Activated naive CD4-positive, alpha-beta T cell treated with anti-CD3 and anti-CD28 coated beads, Interleukin-2, amount 50 U/mL, for 24 hours (primary cell): ENCODE measurements around the gene AP3S1.
"Not testable (repeated sequence)": the region's sequence is repeated elsewhere in the genome, so short reads cannot be mapped to it uniquely, and the experiment has no call there.

Experiments
- H3K27ac Mint-ChIP-seq: one replicate; pipeline ENCODE4 v1.8.0; 2021; ENCODE audit warnings: mild to moderate bottlenecking, mixed read lengths
- H3K27me3 Mint-ChIP-seq: one replicate; pipeline ENCODE4 v1.8.0; 2021; ENCODE audit warnings: mixed read lengths
- H3K36me3 Mint-ChIP-seq: one replicate; pipeline ENCODE4 v1.8.0; 2021; ENCODE audit warnings: mixed read lengths
- H3K4me1 Mint-ChIP-seq: one replicate; pipeline ENCODE4 v1.8.0; 2021; ENCODE audit warnings: mixed read lengths
- H3K4me3 Mint-ChIP-seq: one replicate; pipeline ENCODE4 v1.8.0; 2021; ENCODE audit warnings: mild to moderate bottlenecking, mixed read lengths
- H3K9me3 Mint-ChIP-seq: one replicate; pipeline ENCODE4 v1.8.0; 2021; ENCODE audit warnings: mixed read lengths

Gene AP3S1

GRCh38 chr5:115877342-115877741 lies 35.6 kb downstream of the AP3S1 start:
- H3K27me3 Mint-ChIP-seq, H3K9me3 Mint-ChIP-seq, H3K27ac Mint-ChIP-seq, H3K4me1 Mint-ChIP-seq, H3K4me3 Mint-ChIP-seq: not testable (repeated sequence)
- H3K36me3 Mint-ChIP-seq, result peaks cover 58% of the 10 kb centered on the region

DNA sequence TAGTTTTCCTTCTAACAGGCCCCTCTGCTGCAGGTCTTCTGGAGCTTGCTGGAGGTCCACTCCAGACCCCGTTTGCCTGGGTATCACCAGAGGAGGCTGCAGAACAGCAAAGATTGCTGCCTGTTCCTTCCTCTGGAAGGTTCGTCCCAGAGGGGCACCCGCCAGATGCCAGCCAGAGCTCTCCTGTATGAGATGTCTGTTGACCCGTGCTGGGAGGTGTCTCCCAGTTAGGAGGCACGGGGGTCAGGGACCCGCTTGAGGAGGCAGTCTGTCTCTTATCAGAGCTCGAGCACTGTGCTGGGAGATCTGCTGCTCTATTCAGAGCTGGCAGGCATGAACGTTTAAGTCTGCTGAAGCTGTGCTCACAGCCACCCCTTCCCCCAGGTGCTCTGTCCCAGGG lies 40.7 kb downstream of the AP3S1 start:
- not testable (repeated sequence) for H3K4me1 Mint-ChIP-seq, H3K27me3 Mint-ChIP-seq, H3K4me3 Mint-ChIP-seq, H3K27ac Mint-ChIP-seq, H3K9me3 Mint-ChIP-seq
- H3K36me3 Mint-ChIP-seq, result peaks cover 41% of the 10 kb centered on the region

- H3K9me3 Mint-ChIP-seq, result no peaks in the 10 kb centered on the region
- H3K4me3 Mint-ChIP-seq, result no peak overlapping the region
- H3K27ac Mint-ChIP-seq, result no peak overlapping the region
- H3K4me1 Mint-ChIP-seq, result no peaks in the 10 kb centered on the region
- peaks cover 28% of the 10 kb centered on the region for H3K36me3 Mint-ChIP-seq
- no peaks in the 10 kb centered on the region for H3K27me3 Mint-ChIP-seq
These were observed 43.0 kb downstream of the AP3S1 start for GRCh38 chr5:115884704-115885103.

- H3K27ac Mint-ChIP-seq, H3K4me1 Mint-ChIP-seq: not testable (repeated sequence)
These were observed 43.5 kb downstream of the AP3S1 start for GRCh38 chr5:115885208-115885607.

DNA sequence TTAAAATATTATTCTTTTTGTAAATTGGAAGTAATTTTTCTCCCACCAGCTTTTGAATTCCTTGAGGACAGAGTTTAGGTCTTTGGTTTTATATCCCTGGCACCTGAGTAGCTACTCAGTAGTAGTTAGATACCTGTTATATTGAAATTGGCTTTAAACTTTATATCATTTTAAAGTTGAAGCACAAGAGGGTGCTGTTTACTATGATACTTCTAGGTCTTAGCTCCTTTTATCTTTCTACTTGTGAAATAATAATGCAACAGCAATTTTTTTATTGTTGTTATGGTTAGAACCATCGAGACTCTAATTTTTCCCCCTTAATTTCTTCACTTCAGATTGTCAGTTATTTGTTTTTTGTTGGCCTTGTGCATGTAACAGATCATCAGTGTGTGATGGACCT lies 46.3 kb downstream of the AP3S1 start:
- Mint-ChIP-seq H3K27me3 (no peaks in the 10 kb centered on the region), H3K27ac (no peak overlapping the region), H3K36me3 (peaks cover 8% of the 10 kb centered on the region), H3K9me3 (no peaks in the 10 kb centered on the region), H3K4me3 (no peak overlapping the region), H3K4me1 (no peaks in the 10 kb centered on the region)

More at GRCh38 chr5:115885208-115885607, 43.5 kb downstream of the AP3S1 start:
- H3K27me3 Mint-ChIP-seq, H3K4me3 Mint-ChIP-seq, H3K9me3 Mint-ChIP-seq: not testable (repeated sequence)
- peaks cover 23% of the 10 kb centered on the region for H3K36me3 Mint-ChIP-seq

- H3K9me3 Mint-ChIP-seq, result no peaks in the 10 kb centered on the region
- no peak overlapping the region for H3K27ac Mint-ChIP-seq
- no peaks in the 10 kb centered on the region for H3K4me1 Mint-ChIP-seq
- H3K27me3 Mint-ChIP-seq, result no peaks in the 10 kb centered on the region
- H3K4me3 Mint-ChIP-seq, result no peak overlapping the region
- H3K36me3 Mint-ChIP-seq, result peaks cover 4% of the 10 kb centered on the region
These were observed 50.3 kb downstream of the AP3S1 start for GRCh38 chr5:115892021-115892420.

GRCh38 chr5:115894342-115894741 lies 52.6 kb downstream of the AP3S1 start:
- H3K36me3 Mint-ChIP-seq, result peaks cover 15% of the 10 kb centered on the region
- no peaks in the 10 kb centered on the region for H3K27me3 Mint-ChIP-seq
- H3K4me3 Mint-ChIP-seq, result no peak overlapping the region
- no peaks in the 10 kb centered on the region for H3K4me1 Mint-ChIP-seq
- H3K27ac Mint-ChIP-seq, result no peak overlapping the region
- H3K9me3 Mint-ChIP-seq, result no peaks in the 10 kb centered on the region

- peaks cover 15% of the 10 kb centered on the region for H3K36me3 Mint-ChIP-seq
- H3K9me3 Mint-ChIP-seq, result no peaks in the 10 kb centered on the region
- no peaks in the 10 kb centered on the region for H3K4me1 Mint-ChIP-seq
- H3K4me3 Mint-ChIP-seq, result no peak overlapping the region
- no peaks in the 10 kb centered on the region for H3K27me3 Mint-ChIP-seq
- no peak overlapping the region for H3K27ac Mint-ChIP-seq
These were observed 54.1 kb downstream of the AP3S1 start for GRCh38 chr5:115895821-115896220.

DNA sequence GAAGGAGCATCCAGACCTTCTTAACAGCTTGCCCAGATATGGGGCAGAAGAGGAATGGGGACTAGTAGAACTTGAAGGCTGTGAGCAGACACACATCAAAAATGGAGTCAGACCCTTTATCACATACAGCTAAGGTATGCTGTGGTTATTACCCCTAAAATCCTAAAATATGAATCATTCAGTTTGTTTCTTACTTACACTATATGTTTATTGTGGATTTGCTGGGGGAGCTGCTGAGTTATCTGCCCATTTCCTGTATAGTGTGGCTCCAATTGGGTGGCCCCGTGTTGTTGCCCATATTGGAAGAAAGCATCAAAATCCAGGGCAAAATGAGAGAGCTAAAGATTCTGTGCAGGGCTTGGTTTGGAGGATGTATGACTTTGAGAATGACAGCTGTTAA lies 56.9 kb downstream of the AP3S1 start:
- Mint-ChIP-seq H3K4me1 (no peaks in the 10 kb centered on the region), H3K27me3 (no peaks in the 10 kb centered on the region), H3K36me3 (peaks cover 15% of the 10 kb centered on the region), H3K27ac (no peak overlapping the region), H3K9me3 (no peaks in the 10 kb centered on the region), H3K4me3 (no peak overlapping the region)

GRCh38 chr5:115907177-115907576 lies 65.4 kb downstream of the AP3S1 start:
- Mint-ChIP-seq H3K9me3 (no peaks in the 10 kb centered on the region), H3K4me1 (no peaks in the 10 kb centered on the region), H3K27ac (no peak overlapping the region), H3K27me3 (no peaks in the 10 kb centered on the region), H3K36me3 (peaks cover 1% of the 10 kb centered on the region), H3K4me3 (no peak overlapping the region)

DNA sequence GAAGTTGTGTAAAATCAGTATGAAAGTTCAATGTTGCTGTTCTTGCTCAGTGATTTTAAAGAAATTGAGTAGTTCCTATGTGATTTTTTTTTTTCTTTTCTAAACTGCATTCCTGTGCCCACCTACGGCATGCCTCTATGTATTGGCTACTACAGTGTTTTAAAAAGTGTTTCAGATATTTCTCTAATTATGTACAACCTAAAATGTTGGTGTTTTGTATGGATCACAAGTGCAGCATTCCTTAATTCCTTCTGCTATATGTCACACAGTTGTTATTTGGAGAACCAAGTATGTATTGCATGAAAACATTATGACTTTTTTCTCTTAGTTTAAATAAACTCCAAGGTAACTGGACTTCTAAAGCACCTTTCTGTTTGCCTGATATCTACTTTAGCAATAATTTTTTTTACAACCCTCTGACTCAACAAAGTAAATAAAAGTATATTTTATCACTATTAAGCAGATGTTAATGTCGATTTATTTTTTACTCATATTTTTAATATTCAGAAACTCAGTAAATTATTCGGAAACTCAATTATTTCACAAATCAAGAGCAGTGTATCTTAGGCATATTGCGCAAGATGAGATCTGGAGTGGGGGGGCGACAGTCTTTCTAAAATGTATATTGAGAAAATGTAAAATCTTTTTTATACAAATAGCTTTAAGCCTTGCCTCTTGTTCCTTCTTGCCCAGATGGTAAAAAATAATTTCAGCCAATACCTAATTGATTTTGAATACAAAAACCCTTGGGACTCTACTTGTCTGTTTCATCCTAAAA lies 72.1 kb downstream of the AP3S1 start:
- H3K9me3 Mint-ChIP-seq, H3K27me3 Mint-ChIP-seq, H3K4me3 Mint-ChIP-seq, H3K4me1 Mint-ChIP-seq, H3K27ac Mint-ChIP-seq: not testable (repeated sequence)
- H3K36me3 Mint-ChIP-seq, result peaks cover 12% of the 10 kb centered on the region

DNA sequence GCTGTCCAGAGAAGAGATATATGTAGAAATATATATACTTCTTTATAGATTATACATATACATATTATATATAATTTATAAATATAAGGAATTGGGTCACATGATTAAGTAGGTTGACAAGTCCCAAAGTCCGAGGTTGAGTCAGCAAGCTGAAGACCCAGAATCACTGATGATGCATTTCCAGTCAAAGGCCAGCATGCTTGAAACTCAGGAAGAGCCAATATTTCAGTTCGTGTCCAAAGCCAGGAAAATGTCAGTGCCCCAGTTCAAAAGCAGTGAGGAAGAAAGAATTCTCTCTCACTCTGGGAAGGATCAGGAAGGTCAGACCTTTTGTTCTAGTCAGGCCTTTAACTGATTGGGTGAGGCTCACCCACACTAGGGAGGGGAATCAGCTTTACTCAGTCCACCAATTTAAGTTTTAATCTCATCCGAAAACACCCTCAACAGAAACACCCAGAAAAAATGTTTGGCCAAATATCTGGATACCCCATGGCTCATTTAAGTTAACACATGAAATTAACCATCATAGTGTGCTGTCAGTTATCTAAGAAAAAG lies 78.5 kb downstream of the AP3S1 start:
- H3K27ac Mint-ChIP-seq, result no peak overlapping the region
- H3K27me3 Mint-ChIP-seq, result no peaks in the 10 kb centered on the region
- no peaks in the 10 kb centered on the region for H3K9me3 Mint-ChIP-seq
- no peak overlapping the region for H3K4me3 Mint-ChIP-seq
- H3K4me1 Mint-ChIP-seq, result no peaks in the 10 kb centered on the region
- H3K36me3 Mint-ChIP-seq, result peaks cover 10% of the 10 kb centered on the region

GRCh38 chr5:115928578-115929407 lies 87.1 kb downstream of the AP3S1 start:
- not testable (repeated sequence) for H3K4me1 Mint-ChIP-seq, H3K27me3 Mint-ChIP-seq, H3K4me3 Mint-ChIP-seq, H3K36me3 Mint-ChIP-seq, H3K27ac Mint-ChIP-seq, H3K9me3 Mint-ChIP-seq

- H3K36me3 Mint-ChIP-seq, H3K9me3 Mint-ChIP-seq: not testable (repeated sequence)
These were observed 88.4 kb downstream of the AP3S1 start for GRCh38 chr5:115930171-115930570.

GRCh38 chr5:115930630-115931337 lies 89.0 kb downstream of the AP3S1 start:
- no peak overlapping the region for H3K27ac Mint-ChIP-seq
- no peak overlapping the region for H3K4me3 Mint-ChIP-seq
- no peaks in the 10 kb centered on the region for H3K27me3 Mint-ChIP-seq
- H3K36me3 Mint-ChIP-seq, result no peaks in the 10 kb centered on the region
- no peaks in the 10 kb centered on the region for H3K9me3 Mint-ChIP-seq
- no peaks in the 10 kb centered on the region for H3K4me1 Mint-ChIP-seq

More at GRCh38 chr5:115930171-115930570, 88.4 kb downstream of the AP3S1 start:
- not testable (repeated sequence) for H3K4me1 Mint-ChIP-seq, H3K27ac Mint-ChIP-seq, H3K27me3 Mint-ChIP-seq, H3K4me3 Mint-ChIP-seq

GRCh38 chr5:115932991-115933390 lies 91.3 kb downstream of the AP3S1 start:
- Mint-ChIP-seq H3K27ac (no peak overlapping the region), H3K27me3 (peaks cover 1% of the 10 kb centered on the region), H3K4me1 (no peaks in the 10 kb centered on the region), H3K4me3 (no peak overlapping the region), H3K36me3 (no peaks in the 10 kb centered on the region), H3K9me3 (no peaks in the 10 kb centered on the region)
